HG02759 (cell line): ENCODE measurements around the gene GALP.
"Not testable (repeated sequence)": the region's sequence is repeated elsewhere in the genome, so short reads cannot be mapped to it uniquely, and the experiment has no call there.

Experiments used
- ATAC-seq: cut with Tn5 transposase; IDR thresholded peaks from one replicate; pipeline ENCODE4 v1.9.1; 2021; ENCODE audit warnings: mild to moderate bottlenecking, moderate library complexity; ENCODE audit not compliant: unreplicated experiment

The GALP gene

DNA sequence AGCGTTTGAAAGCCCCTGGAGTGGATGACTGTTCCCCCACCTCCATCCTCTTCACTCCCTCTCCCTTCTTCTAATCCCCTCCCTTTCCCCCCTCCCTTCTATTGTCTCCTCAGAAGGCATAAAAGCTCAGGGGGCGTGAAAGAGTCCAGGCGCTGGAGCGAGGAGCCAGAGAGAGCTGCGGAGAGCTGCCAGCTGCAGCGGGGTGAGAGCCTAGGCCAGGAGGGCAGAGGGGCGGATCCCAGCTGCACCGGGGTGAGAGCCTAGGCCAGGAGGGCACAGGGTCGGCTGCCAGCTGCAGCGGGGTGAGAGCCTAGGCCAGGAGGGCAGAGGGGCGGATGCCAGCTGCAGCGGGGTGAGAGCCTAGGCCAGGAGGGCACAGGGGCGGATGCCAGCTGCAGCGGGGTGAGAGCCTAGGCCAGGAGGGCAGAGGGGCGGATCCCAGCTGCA is at the start of gene GALP:
TSS of gene GALP (plus strand) at position 148 of the 447 bp plus-strand sequence. CDS start 1,101 bp downstream, outside the sequence.
- not testable (repeated sequence) for ATAC-seq

DNA sequence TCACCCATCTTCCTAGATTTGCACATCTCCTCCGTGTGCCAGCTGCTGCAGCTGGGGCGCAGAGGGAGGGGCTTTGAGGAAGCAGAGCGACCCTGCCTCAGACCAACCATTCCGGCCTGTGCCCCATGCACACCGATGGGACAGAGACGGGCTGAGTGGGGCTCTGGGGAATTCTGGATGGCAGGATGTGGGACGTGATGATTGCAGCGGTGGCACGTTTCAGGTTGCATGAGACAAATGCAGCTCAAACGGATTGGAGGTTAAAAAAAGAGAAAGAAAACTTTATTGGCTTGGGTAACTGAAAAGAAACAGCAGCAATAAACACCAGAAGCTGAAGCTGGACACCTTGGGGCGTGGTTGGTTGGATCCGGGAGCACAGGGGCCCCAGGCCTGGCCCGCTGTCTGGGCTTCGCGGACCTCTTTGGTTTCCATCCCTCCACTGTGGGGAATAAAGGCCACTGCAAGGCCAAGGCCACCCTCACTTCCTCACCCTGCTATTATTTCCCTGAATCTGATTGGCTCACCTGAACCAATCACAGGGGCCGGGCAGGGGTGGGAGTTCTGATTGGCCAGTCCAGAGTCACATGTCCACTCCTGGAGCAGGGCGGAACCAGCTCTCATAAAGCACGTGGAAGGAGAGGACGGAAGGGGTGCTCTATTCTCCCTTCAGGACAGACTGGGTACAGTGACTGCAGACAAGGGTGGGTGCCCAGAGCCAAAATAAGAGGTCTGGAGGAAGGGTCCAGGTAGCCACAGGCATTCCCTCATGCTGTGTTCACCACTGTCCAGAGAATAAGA is 48.6 kb upstream of the GALP start:
- no peak for ATAC-seq

DNA sequence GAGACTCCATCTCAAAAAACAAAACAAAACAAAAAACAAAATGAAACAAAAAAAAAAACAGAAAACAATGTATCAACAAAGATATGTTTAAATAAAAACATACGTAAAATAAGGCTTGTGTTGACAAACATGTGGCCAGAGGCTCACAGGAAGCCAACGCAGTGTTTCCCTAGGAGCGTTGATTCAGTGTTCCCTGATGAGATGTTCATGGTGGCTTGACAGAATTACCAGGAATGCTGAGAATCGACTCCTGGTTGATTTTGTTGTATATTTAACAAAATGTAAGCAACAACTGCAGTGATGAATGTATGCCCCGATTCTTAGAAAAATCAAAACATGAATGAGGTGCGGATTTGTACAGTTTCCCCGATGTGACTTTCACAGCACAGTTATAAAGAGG is 45.8 kb upstream of the GALP start:
- ATAC-seq: no peak

DNA sequence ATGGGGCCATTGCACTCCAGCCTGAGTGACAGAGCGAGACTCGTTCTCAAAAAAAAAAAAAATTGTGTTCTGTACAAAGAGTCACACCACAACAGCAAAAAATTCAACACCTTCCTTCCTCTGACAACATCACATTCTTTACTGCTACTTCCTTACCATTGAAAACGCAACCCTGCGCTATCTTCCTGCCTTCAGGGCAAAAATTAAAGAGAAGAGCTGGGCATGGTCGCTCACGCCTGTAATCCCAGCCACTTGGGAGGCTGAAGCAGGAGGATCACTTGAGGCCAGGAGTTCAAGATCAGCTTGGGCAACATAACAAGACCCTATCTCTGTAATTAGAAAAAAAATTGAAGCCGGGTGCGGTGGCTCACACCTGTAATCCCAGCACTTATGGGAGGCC is 44.2 kb upstream of the GALP start:
- ATAC-seq: no peak

DNA sequence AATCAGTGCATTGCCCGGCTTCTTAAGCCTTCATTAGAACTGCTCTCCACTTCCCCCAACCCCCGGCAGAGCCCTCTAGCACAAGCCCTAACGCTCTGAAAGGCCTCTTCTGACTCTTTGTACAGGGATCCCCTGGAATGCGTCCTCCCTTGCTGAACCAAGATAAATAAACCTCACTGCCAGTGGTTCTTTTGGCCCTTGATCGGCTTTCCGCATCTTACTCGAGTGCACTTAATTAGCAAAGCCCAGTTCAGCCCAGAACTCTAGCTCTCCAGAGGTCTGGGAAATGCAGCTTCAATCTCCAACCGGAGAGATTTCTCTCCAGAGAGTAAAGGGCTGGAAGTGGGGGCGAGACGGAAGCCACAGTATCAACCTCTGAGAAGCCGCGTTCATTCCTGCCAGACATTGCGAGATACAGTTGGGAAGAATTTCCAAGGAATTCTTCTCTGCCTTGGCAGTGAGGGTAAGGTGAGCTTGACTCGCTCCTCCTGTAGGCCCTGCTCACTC is 43.4 kb upstream of the GALP start:
- no peak for ATAC-seq

DNA sequence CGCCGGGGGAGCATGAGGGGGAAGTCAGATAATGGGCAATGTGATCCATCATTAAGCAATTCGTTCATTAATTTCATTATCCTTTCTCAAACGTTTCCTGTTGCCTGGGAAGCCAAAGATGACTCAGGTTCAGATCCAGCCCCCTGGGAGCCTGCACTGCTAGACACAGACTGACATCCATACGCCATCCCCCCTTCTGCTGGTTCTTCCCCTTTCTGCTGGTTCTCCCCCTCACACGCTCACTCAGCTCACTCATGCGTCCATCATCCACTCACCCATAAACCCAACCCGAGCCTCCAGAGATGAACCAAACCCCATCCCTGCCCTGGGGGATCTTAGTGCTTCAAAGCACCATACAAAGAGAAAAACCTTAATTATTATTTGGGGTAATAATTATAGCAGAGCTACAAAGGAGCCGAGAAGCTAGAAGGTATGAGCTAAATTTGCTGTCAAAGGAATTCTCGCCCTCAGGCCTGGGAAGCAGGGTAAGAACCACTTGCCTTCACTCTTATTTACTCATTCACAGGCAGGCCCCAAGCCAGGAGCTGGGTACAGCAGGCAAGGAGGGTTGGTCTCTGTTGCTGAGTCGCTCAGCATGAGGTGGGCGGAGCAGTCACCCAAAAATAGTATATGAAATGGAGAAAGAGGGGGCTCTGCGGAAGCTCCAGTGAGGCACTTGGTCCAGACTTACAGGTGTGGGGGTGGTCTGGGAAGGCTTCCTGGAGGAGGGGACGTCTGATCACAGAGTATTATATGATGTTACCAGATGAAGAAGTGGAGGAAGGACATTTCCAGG is 41.8 kb upstream of the GALP start:
- peak; percentile 84 for ATAC-seq

DNA sequence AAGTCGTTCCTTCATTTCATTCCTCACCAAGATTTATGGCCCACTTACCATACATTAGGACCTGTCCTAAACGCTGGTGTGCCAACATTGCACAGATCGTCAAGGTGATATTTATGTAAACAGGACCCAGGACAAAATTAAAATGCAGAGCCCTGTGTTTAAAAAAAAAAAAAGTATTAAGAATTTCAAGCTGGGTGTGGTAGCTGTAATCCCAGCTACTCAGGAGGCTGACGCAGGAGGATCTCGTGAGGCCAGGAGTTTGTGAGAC is 41.2 kb upstream of the GALP start:
- no peak for ATAC-seq

DNA sequence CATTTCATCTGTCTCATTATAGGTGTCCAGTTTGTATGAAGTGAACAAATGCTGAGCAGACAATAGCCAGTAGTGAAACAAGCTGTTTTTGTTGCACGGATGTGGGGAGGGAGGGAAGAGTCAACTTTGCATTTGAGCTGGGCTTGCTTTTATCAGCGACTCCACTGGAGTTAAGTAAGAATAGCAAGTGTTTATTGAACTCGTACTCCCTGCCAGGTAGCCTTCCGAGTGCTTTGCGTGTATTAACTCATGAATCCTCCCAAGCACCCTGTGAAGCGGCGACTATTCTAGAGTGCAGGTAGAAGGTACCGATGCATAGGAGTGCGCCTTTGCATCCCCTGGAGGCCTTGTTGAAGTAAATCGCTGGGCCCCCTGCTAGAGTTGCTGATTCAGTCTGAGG is 39.4 kb upstream of the GALP start:
- ATAC-seq: no peak

DNA sequence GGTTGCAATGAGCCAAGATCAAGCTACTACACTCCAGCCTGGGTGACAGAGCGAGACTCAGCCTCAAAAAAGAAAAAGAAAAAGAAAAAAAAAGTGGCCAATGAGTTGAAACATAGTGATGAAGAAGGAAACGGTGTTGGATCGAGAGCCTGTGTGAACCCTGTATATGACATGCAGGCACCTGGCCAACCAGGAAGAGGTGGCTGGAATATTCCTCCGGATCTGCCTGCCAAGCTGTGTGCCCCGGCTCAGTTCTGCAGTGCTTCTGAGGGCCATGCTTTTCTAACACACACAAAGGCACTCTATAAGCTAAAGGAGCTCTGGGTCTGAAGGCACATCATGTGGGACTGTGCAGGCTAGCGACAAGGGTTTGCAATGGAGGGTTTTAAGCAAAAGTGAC is 38.4 kb upstream of the GALP start:
- no peak for ATAC-seq

DNA sequence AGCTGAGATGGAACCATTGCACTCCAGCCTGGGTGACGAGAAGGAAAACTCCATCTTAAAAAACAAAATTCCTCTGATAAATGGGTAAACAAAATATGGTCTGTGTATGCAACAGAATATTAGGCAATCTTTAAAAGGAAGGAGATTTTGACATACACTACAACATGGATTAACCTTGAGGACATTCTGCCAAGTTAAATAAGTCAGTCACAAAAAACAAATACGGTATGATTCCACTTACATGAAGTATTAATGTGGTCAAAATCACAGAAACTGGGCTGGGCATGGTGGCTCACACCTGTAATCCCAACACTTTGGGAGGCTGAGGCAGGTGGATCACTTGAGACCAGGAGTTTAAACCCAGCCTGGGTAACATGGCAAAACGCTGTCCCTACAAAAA is 37.7 kb upstream of the GALP start:
- no peak for ATAC-seq

DNA sequence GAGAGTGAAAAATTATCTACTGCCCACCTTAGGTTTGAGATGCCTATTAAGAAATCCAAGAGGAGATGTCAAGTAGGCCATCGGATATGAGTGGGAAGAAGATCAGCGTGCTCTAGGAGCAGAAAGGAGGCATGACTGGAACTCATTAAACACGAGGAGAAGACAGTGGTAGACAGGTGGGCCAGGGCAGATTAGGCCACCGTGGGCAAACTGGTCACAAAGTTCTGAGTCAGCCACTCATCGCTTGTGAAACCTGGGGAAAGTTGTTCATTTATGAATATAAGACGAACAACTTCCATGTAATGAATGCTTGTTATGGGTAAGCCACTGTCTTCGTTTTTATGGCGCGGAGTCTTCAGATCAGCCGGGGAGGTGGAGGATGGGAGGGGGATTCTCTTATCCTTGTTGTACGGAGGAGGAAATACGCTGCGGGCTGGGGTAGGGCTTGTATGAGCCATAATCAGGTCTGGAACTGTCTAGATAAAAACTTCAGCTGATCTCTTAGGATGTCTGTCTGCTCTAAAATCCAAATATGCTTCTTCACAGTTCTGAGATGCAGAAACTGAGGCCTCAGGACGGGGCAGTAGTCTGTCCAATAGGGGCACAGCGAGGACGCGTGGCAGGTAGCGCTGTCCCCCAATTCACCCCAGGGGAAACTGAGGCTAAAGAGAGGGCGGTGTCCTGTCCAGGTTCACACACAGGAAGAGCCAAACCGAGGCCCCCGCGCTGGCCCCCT is 35.8 kb upstream of the GALP start:
- no peak for ATAC-seq

DNA sequence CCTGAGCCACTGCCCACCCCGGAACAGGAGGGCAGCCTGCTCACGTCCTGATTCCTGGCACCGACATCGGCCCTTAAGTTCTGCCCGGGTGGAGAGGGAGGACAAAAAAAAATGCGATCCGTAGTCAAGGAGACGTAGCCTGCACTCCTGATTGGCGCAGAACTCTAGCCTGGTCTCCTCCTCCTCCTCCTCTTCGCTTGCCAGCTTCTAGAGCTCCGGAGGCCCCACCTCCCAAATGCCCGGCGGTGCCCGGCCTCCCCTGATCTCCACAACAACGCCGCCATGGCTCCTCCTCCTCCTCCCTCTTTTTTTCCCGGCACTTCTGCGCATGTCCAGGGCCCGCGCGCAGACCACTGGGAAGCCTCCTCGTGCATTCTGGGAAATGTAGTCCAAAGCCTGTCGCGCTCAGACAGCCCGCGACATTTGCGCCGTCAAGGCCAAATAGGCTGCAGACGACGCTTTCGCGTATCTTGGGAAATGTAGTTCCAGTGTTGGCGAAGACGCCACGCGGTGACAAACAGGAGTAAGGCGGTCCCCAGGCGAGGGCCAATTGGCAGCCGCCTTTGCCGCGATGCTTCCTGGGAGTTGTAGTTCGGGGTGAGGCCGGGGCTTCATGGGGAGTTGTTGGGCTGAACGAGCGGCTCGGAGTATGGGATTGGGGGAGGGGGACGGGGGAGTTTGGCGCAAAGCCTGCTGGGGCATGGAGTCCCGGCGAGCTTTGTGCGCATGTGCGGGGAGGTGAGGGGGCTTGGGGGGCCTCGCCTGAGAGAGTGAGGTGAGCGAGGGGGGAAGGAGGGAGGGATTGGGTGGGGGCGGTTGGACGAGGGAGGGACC is 35.0 kb upstream of the GALP start, which contains the start of gene ZNF444:
TSS of gene ZNF444 (plus strand) at position 705 of the 834 bp plus-strand sequence. CDS start 5,625 bp downstream, outside the sequence.
- ATAC-seq: peak; percentile 91

DNA sequence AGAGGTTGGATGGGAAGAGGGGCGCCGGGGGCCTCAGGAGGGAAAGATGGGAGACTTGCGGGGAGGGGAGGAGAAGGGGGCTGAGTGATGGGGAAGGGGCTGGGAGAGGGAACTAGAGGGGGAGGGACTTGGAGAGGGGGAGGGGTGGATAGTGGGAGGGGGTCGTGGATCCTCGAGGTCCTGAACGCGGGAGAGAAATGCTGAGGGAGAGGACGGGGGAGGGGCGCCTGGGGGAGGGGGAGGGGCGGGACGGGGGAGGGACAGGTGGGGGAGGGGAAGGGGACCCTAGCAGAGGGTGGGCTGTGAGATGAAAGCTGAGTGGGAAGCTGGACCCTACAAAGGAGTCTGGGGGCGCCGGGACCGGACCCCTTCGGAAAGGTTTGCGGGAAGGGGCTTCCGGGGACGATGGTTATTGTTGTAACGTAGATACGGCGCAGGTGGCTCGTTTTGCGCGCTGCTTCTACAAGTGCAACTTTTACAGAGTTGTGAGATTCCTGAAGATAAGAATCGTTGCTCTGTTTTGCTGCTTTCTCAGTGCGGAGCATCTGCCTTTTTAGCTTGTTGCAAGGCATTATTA is 34.3 kb upstream of the GALP start:
- ATAC-seq: no peak

DNA sequence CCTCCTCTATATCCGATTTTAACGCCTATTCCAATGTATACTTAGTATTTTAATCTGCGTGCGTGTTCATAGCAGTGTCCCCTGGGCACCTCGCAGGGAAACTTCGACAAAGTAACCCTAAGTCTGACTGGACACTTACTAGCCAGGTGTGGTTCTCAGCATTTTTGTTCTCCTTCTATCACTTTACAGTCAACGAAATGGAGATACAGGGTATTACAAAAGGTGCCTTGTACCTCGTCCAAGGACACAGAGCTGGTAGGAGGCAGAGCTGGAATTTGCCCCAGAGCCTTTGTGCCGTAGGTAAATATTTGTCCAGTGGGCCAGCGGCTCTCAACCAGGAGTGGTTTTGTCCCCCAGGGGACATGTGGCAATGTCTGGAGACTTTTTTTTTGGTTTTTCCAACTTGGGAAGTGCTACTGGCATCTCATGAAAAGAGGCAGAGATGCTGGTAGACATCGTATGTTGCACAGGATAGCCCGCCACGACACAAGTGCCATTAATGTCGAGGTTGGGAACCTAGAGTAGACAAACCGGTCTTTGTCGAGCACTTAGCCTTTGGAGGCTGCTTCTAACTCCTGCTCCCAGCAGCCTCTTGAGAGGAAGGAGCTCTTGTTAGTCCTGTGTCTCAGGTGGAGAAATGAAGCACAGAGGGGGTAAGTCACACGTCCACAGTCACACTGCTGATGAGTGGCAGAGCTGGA is 33.6 kb upstream of the GALP start:
- no peak for ATAC-seq

DNA sequence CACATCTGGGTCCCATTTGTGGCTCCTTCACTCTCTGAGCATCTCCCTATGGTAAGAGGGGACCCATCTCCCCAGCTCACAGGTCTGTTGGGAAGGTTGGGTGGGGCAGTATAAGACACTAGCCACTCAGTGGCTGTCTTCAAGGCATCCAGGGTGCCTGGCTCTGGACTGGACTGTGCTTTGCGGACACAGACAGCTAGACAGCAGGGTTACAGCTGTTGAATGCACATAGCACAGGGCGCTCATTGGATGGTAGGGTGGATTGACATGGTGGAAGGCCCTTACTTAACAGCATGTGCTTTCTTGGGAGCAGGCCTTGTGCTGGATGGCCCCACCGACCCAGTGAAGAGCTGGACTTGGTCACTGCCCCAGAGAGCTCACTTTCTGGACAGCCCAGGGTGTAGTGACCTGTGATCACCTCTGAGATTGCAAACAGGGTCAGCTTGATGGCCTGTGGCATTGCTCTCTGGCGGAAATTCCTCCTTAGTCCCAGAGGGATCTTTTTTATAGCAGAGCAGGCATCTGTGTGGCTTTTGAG is 32.8 kb upstream of the GALP start:
- no peak for ATAC-seq

DNA sequence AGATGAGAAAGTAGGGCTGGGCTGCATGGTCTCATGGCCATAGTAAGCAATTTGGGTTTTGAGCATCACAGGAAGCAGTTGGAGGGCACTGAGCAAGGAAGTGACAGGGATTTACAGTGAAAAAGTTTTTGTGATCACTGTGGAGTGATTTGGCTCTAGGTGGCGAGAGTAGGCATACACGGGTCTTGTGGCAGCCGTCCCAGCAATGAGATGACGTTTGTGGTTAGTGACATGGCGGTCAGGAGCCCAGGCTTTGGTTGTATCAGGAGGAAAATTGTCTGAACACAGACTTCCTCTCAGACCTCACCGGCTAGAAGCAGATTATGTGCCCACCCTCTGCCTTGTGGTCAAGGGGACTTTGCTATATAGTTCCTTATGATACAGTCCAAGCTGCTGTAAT is 31.4 kb upstream of the GALP start:
- ATAC-seq: no peak

DNA sequence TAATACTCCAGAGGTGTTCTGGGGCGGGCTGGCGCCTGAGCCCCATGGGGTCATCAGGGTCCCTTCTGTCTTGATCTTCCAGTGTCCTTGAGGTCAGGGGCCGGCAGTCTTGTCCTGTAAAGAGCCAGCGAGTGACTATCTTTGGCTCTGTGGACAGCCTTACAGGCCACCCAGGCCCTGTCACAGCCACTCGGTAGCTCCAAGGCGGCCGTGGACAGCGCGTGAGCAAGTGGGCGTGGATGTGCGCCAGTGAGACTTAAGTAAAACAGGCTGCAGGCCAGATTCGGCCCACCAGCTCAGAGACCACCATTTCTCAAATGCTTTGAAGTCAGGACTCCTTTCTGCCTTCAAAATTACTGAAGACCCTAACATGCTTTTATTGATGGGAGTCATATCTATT is 31.0 kb upstream of the GALP start:
- ATAC-seq: no peak

DNA sequence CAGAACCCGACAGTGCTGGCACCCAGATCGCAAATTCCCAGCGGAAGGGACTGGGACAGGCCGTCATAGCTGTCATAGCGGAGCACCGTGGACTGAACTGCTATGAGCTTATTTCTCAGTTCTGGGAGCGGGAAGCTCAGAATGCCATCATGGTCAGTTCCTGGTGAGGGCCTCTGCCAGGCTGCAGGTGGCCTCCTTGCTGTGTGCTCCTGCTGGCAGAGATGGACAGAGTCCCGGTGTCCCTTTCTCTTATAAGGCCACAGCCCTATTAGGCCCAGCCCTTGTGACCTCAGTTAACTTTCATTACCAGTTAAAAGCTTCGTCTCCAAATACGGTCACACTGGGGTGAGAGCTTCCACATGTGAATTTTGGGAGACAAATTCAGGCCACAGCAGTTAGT is 30.1 kb upstream of the GALP start:
- ATAC-seq: no peak

DNA sequence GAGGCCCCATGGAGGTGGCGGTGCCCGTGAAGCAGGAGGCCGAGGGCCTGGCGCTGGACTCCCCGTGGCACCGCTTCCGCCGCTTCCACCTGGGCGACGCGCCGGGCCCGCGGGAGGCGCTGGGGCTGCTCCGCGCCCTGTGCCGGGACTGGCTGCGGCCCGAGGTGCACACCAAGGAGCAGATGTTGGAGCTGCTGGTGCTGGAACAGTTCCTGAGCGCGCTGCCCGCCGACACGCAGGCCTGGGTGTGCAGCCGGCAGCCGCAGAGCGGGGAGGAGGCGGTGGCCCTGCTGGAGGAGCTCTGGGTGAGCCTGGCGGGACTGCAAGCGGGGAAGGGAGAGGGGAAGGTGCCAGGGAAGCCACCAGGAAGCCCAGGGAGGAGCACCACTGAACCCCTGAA is 28.9 kb upstream of the GALP start:
- no peak for ATAC-seq
